IPS-11a (cell line): ENCODE measurements around the gene CHEK1.

Source experiments
- H3K4me3 ChIP-seq: one replicate; pipeline ENCODE4 v1.5.1; 2013; ENCODE audit warnings: low read depth, low read length, control low read depth

Gene CHEK1

GRCh38 chr11:125625630-125626287 lies 796 bp downstream of the CHEK1 start:
- peak overlapping the region; percentile 90 for H3K4me3 ChIP-seq

- peak overlapping the region; percentile 90 for H3K4me3 ChIP-seq
Observed at GRCh38 chr11:125626288-125626950, 1.5 kb downstream of the CHEK1 start.

GRCh38 chr11:125627236-125627910 lies 2.4 kb downstream of the CHEK1 start:
- peak overlapping the region; percentile 90 for H3K4me3 ChIP-seq

GRCh38 chr11:125637840-125638239 lies 12.9 kb downstream of the CHEK1 start:
- no peak overlapping the region for H3K4me3 ChIP-seq

GRCh38 chr11:125638315-125638714 lies 13.4 kb downstream of the CHEK1 start:
- no peak overlapping the region for H3K4me3 ChIP-seq

- H3K4me3 ChIP-seq = no peak overlapping the region
Observed at GRCh38 chr11:125645871-125646270, 20.9 kb downstream of the CHEK1 start.

GRCh38 chr11:125649465-125650166 lies 24.7 kb downstream of the CHEK1 start:
- H3K4me3 ChIP-seq = no peak overlapping the region

- H3K4me3 ChIP-seq = no peak overlapping the region
Observed at GRCh38 chr11:125662689-125663088, 37.7 kb downstream of the CHEK1 start.

GRCh38 chr11:125663910-125664309 lies 38.9 kb downstream of the CHEK1 start:
- no peak overlapping the region for H3K4me3 ChIP-seq

GRCh38 chr11:125667151-125667550 lies 42.2 kb downstream of the CHEK1 start:
- H3K4me3 ChIP-seq = no peak overlapping the region

GRCh38 chr11:125670172-125670571 lies 45.2 kb downstream of the CHEK1 start:
- no peak overlapping the region for H3K4me3 ChIP-seq

GRCh38 chr11:125671561-125671960 lies 46.6 kb downstream of the CHEK1 start:
- H3K4me3 ChIP-seq = no peak overlapping the region

- no peak overlapping the region for H3K4me3 ChIP-seq
Observed at GRCh38 chr11:125674210-125674609, 49.2 kb downstream of the CHEK1 start.

- H3K4me3 ChIP-seq = no peak overlapping the region
Observed at GRCh38 chr11:125675196-125675595, 50.2 kb downstream of the CHEK1 start.

GRCh38 chr11:125679397-125679796 lies 54.4 kb downstream of the CHEK1 start:
- no peak overlapping the region for H3K4me3 ChIP-seq

- H3K4me3 ChIP-seq = no peak overlapping the region
Observed at GRCh38 chr11:125679837-125680236, 54.9 kb downstream of the CHEK1 start.

GRCh38 chr11:125680747-125681146 lies 55.8 kb downstream of the CHEK1 start, which contains the start of gene ACRV1:
ACRV1 (minus strand) TSS chr11:125680847; CDS start chr11:125680780, 67 bp downstream.
- no peak within 1 kb of the TSS for H3K4me3 ChIP-seq

GRCh38 chr11:125685228-125685627 lies 60.3 kb downstream of the CHEK1 start:
- H3K4me3 ChIP-seq = no peak overlapping the region

- H3K4me3 ChIP-seq = no peak overlapping the region
Observed at GRCh38 chr11:125688066-125688465, 63.1 kb downstream of the CHEK1 start.

- no peak overlapping the region for H3K4me3 ChIP-seq
Observed at GRCh38 chr11:125688632-125689031, 63.7 kb downstream of the CHEK1 start.

GRCh38 chr11:125689274-125689859 lies 64.4 kb downstream of the CHEK1 start:
- H3K4me3 ChIP-seq = no peak overlapping the region
